ENCODE measurements around the gene ATOH8.
A peak's percentile ranks its signal among the peaks of the same experiment; 100 is the strongest.

DNA sequence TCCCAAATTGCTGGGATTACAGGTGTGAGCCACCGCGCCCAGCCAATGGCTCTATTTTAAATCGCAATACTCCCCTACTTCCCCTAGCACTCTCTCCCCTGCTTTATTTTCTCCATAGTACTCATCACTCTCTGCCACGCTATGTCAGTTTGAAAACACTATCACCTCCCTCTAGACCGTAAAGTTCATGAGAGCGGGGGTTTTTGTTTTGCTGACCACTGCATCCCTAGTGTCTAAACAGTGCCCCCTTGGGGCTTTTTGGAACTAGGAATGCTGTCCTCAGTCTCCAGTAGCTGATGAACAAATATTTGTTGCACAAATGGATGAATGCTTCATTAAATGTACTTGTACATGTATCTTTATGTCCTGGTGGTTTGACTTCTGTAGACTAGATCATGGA lies 44.1 kb downstream of the ATOH8 start:
- TF ChIP-seq, protein P1, sequence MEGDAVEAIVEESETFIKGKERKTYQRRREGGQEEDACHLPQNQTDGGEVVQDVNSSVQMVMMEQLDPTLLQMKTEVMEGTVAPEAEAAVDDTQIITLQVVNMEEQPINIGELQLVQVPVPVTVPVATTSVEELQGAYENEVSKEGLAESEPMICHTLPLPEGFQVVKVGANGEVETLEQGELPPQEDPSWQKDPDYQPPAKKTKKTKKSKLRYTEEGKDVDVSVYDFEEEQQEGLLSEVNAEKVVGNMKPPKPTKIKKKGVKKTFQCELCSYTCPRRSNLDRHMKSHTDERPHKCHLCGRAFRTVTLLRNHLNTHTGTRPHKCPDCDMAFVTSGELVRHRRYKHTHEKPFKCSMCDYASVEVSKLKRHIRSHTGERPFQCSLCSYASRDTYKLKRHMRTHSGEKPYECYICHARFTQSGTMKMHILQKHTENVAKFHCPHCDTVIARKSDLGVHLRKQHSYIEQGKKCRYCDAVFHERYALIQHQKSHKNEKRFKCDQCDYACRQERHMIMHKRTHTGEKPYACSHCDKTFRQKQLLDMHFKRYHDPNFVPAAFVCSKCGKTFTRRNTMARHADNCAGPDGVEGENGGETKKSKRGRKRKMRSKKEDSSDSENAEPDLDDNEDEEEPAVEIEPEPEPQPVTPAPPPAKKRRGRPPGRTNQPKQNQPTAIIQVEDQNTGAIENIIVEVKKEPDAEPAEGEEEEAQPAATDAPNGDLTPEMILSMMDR (IDR thresholded peaks at IDR 0.05): peak; percentile 40 to 74 (median 60)
- no peak for TF ChIP-seq POLR2A (IDR thresholded peaks at IDR 0.05)

Data from heart left ventricle (tissue), 13 donors.